ENCODE measurements around the gene GRIP2. TPM values are rescaled to one million over a fixed set of nuclear protein-coding genes. Genes with fewer than 3 reads are reported as not detected.

GRIP2 gene
- total RNA-seq, 1 donor from 2014 or later: 0.52 TPM

DNA sequence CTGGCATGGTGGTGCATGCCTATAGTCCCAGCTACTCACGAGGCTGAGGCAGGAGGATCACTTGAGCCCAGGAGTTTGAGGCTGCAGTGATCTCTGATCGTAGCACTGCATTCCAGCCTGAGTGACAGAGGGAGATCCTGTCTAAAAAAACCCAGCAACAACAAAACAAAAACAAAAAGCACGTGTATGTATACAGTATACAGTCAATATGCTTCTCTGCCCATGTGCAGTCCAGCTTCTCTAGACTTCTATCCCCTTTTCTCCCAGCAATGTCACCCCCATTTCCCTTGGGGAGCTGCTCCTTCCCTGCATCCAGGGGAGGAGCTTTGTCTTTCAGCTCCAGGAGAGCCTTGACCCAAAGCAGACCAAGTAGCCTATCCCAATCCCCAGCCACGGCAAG is 20.0 kb upstream of the GRIP2 start:
- intact Hi-C loops (cut with DNase I): no loop called here
- no peak overlapping the region for H3K27ac ChIP-seq
- H3K4me3 ChIP-seq: no peak overlapping the region
- no peaks in the 10 kb centered on the region for H3K9me3 ChIP-seq
- H3K36me3 ChIP-seq: no peaks in the 10 kb centered on the region
- DNase-seq (no peak), ATAC-seq (no peak)
- no peaks in the 10 kb centered on the region for H3K4me1 ChIP-seq
- no peak for TF ChIP-seq CTCF (IDR thresholded peaks at IDR 0.05)
- peaks cover 31% of the 10 kb centered on the region for H3K27me3 ChIP-seq

GRCh38 chr3:14558029-14558428 is 17.9 kb upstream of the GRIP2 start:
- intact Hi-C loops (cut with DNase I): no loop called here
- no peaks in the 10 kb centered on the region for H3K9me3 ChIP-seq
- H3K4me3 ChIP-seq: no peak overlapping the region
- ATAC-seq: no peak
- H3K27ac ChIP-seq: no peak overlapping the region
- H3K4me1 ChIP-seq: no peaks in the 10 kb centered on the region
- H3K27me3 ChIP-seq: peaks cover 31% of the 10 kb centered on the region
- TF ChIP-seq CTCF (IDR thresholded peaks at IDR 0.05): no peak
- DNase-seq: no peak
- H3K36me3 ChIP-seq: no peaks in the 10 kb centered on the region

DNA sequence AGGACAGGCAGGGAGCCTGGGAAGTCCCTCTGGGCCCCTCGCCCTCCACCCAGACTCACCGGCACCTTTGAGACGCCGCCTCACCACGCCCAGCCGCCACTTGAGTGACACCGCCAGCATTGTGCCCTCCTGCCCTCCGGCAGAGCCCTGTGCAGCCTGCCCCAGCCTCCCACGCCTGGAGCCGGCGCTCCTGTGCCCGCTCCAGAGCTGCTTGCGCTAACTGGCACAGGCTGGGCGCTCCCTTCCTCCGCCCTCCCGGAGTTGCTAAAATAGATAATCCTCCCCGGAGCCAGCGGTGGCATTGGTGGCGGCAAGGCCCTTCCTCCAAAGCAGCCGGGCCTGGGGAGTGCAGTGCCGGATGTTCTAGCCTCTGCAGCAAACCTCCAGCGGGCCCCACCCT is 15.7 kb upstream of the GRIP2 start:
- DNase-seq: peak; percentile 72
- Histone ChIP-seq H3K27me3 (peaks cover 19% of the 10 kb centered on the region), H3K4me3 (no peak overlapping the region), H3K9me3 (no peaks in the 10 kb centered on the region), H3K36me3 (no peaks in the 10 kb centered on the region), H3K27ac (no peak overlapping the region), H3K4me1 (no peaks in the 10 kb centered on the region)
- peak; percentile 62 for ATAC-seq
- no peak for TF ChIP-seq CTCF (IDR thresholded peaks at IDR 0.05)
- intact Hi-C loops (cut with DNase I): no loop called here

- Histone ChIP-seq H3K36me3 (no peaks in the 10 kb centered on the region), H3K4me1 (no peaks in the 10 kb centered on the region), H3K4me3 (no peak overlapping the region), H3K27ac (no peak overlapping the region), H3K9me3 (no peaks in the 10 kb centered on the region), H3K27me3 (peaks cover 19% of the 10 kb centered on the region)
- intact Hi-C loops (cut with DNase I): no loop called here
- TF ChIP-seq CTCF (IDR thresholded peaks at IDR 0.05): no peak
- ATAC-seq (no peak), DNase-seq (no peak)
These were observed 14.6 kb upstream of the GRIP2 start for GRCh38 chr3:14554715-14555114.

GRCh38 chr3:14553871-14554270 is 13.7 kb upstream of the GRIP2 start:
- no peak for DNase-seq
- intact Hi-C loops (cut with DNase I): no loop called here
- Histone ChIP-seq H3K9me3 (no peaks in the 10 kb centered on the region), H3K4me3 (no peak overlapping the region), H3K27ac (no peak overlapping the region), H3K36me3 (no peaks in the 10 kb centered on the region), H3K27me3 (peaks cover 20% of the 10 kb centered on the region), H3K4me1 (no peaks in the 10 kb centered on the region)
- TF ChIP-seq CTCF (IDR thresholded peaks at IDR 0.05): no peak
- peak; percentile 25 for ATAC-seq

DNA sequence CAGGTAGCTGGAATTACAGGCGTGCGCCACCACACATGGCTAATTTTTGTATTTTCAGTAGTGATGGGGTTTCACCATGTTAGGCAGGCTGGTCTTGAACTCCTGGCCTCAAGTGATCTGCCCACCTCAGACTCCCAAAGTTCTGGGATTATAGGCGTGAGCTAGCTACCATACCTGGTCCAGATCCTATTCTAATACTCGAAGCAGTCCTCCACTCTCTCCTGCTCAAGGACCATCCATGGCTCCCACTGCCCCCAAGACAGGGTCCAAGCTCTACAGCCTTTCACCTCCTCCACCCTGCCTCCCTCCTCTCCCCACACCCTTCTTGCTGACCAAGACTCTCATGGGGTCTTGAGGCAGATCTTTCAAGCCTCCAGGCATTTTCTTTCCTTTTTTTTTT is 12.6 kb upstream of the GRIP2 start:
- Histone ChIP-seq H3K36me3 (no peaks in the 10 kb centered on the region), H3K4me3 (no peak overlapping the region), H3K9me3 (no peaks in the 10 kb centered on the region), H3K27me3 (peaks cover 25% of the 10 kb centered on the region), H3K4me1 (no peaks in the 10 kb centered on the region), H3K27ac (no peak overlapping the region)
- no peak for TF ChIP-seq CTCF (IDR thresholded peaks at IDR 0.05)
- intact Hi-C loops (cut with DNase I): no loop called here
- DNase-seq (no peak), ATAC-seq (no peak)
